ENCODE data around the gene CLDND1. TPM values are rescaled to one million over a fixed set of nuclear protein-coding genes. Genes with fewer than 3 reads are reported as not detected.
"Not testable (repeated sequence)": the region's sequence is repeated elsewhere in the genome, so short reads cannot be mapped to it uniquely, and the experiment has no call there.

CLDND1 gene
- total RNA-seq, 2 experiments from 2014 or later = 70.7 to 80.4 TPM

GRCh38 chr3:98561727-98562521, 39.2 kb upstream of the CLDND1 start:
- ChIA-PET POLR2A (interaction anchor here (0.7 to 19.7 kb wide), 11 partner anchors 9 to 554 kb away, joined by 3 to 296 read pairs (median 7); partner anchors contain the start of genes CLDND1 and GPR15), CTCF (ENCODE audit: unreplicated experiment) (interaction anchor here (0.6 to 1.5 kb wide), 4 partner anchors 8 to 29 kb away, joined by 3 to 4 read pairs (median 3); no protein-coding TSS in a partner anchor)
- intact Hi-C loops (cut with micrococcal nuclease; ENCODE audit: unreplicated experiment) = loop anchor here (2.0 to 5.0 kb wide), 3 partner anchors 21 to 450 kb away; partner anchors contain the start of gene CLDND1
- H3K4me1 ChIP-seq (ENCODE audit: insufficient read depth, low read length, poor library complexity, severe bottlenecking) = peaks cover 72% of the 10 kb centered on the region
- H3K36me3 ChIP-seq (ENCODE audit: insufficient read depth, low read length) = no peaks in the 10 kb centered on the region
- peak overlapping the region; percentile 69 for H2AFZ ChIP-seq (ENCODE audit: low read length)
- H3K79me2 ChIP-seq (ENCODE audit: insufficient read depth, low read depth, low read length) = no peaks in the 10 kb centered on the region
- peak overlapping the region; percentile 61 for H3K4me2 ChIP-seq (ENCODE audit: low read length)
- TSS peak; percentile 69 for BruUV-seq (replicated peaks)
- TF ChIP-seq CTCF (conservative IDR thresholded peaks at IDR 0.05; ENCODE audit: low read length) (no peak), EZH2phosphoT487 (IDR thresholded peaks at IDR 0.05; ENCODE audit: borderline replicate concordance, low read depth, low read length) (no peak)
- no peak for DNase-seq (ENCODE audit: low spot score)
- peak overlapping the region; percentile 24 for H3K4me3 ChIP-seq (ENCODE audit: low read depth, low read length, poor library complexity, severe bottlenecking)
- H3K9me3 ChIP-seq (ENCODE audit: low read length) = no peaks in the 10 kb centered on the region
- peak overlapping the region; percentile 86 for H3K27ac ChIP-seq (ENCODE audit: low read depth, low read length, poor library complexity, severe bottlenecking)
- no peaks in the 10 kb centered on the region for H3K9me2 ChIP-seq (ENCODE audit: insufficient read depth, low read length)
- H4K20me1 ChIP-seq (ENCODE audit: insufficient read depth, low read length) = no peaks in the 10 kb centered on the region

- Histone ChIP-seq H3K36me3 (ENCODE audit: insufficient read depth, low read length) (no peaks in the 10 kb centered on the region), H3K79me2 (ENCODE audit: insufficient read depth, low read depth, low read length) (no peaks in the 10 kb centered on the region), H3K9me2 (ENCODE audit: insufficient read depth, low read length) (no peaks in the 10 kb centered on the region), H3K9me3 (ENCODE audit: low read length) (no peaks in the 10 kb centered on the region), H3K4me3 (ENCODE audit: low read depth, low read length, poor library complexity, severe bottlenecking) (no peak overlapping the region), H4K20me1 (ENCODE audit: insufficient read depth, low read length) (no peaks in the 10 kb centered on the region), H3K27ac (ENCODE audit: low read depth, low read length, poor library complexity, severe bottlenecking) (peak overlapping the region; percentile 10), H3K4me2 (ENCODE audit: low read length) (peak overlapping the region; percentile 17; the same call in 1 of the 2 replicates), H2AFZ (ENCODE audit: low read length) (peak overlapping the region; percentile 54; the same call in 1 of the 2 replicates), H3K4me1 (ENCODE audit: insufficient read depth, low read length, poor library complexity, severe bottlenecking) (peaks cover 79% of the 10 kb centered on the region)
- POLR2A ChIA-PET = interaction anchor here (2.4 to 19.7 kb wide), 4 partner anchors 8 to 26 kb away, joined by 15 to 296 read pairs (median 20); partner anchors contain the start of gene GPR15
- CTCF ChIA-PET (ENCODE audit: unreplicated experiment) = no interaction called here
- no peak for DNase-seq (ENCODE audit: low spot score)
- TF ChIP-seq EZH2phosphoT487 (IDR thresholded peaks at IDR 0.05; ENCODE audit: borderline replicate concordance, low read depth, low read length) (no peak), CTCF (conservative IDR thresholded peaks at IDR 0.05; ENCODE audit: low read length) (no peak)
- no TSS peak for BruUV-seq (replicated peaks)
- intact Hi-C loops (cut with micrococcal nuclease; ENCODE audit: unreplicated experiment) = loop anchor here (5.0 kb wide), 1 partner anchor 451 kb away; no protein-coding TSS in a partner anchor
Observed at GRCh38 chr3:98560911-98561310, 38.2 kb upstream of the CLDND1 start.

GRCh38 chr3:98559769-98560168, 37.1 kb upstream of the CLDND1 start:
- peaks cover 78% of the 10 kb centered on the region for H3K4me1 ChIP-seq (ENCODE audit: insufficient read depth, low read length, poor library complexity, severe bottlenecking)
- H3K4me2 ChIP-seq (ENCODE audit: low read length); CTCF ChIA-PET (ENCODE audit: unreplicated experiment); H3K27ac ChIP-seq (ENCODE audit: low read depth, low read length, poor library complexity, severe bottlenecking); H3K4me3 ChIP-seq (ENCODE audit: low read depth, low read length, poor library complexity, severe bottlenecking); H3K9me2 ChIP-seq (ENCODE audit: insufficient read depth, low read length); BruUV-seq (replicated peaks); H3K79me2 ChIP-seq (ENCODE audit: insufficient read depth, low read depth, low read length); H2AFZ ChIP-seq (ENCODE audit: low read length); H4K20me1 ChIP-seq (ENCODE audit: insufficient read depth, low read length); H3K9me3 ChIP-seq (ENCODE audit: low read length); DNase-seq (ENCODE audit: low spot score); H3K36me3 ChIP-seq (ENCODE audit: insufficient read depth, low read length): not testable (repeated sequence)
- intact Hi-C loops (cut with micrococcal nuclease; ENCODE audit: unreplicated experiment) = loop anchor here (5.0 kb wide), 1 partner anchor 453 kb away; no protein-coding TSS in a partner anchor
- POLR2A ChIA-PET = interaction anchor here (0.6 to 19.7 kb wide), 4 partner anchors 12 to 34 kb away, joined by 3 to 296 read pairs (median 24); partner anchors contain the start of gene GPR15
